RKO (cell line): ENCODE measurements around the gene RGS7.
"Not testable (repeated sequence)": the region's sequence is repeated elsewhere in the genome, so short reads cannot be mapped to it uniquely, and the experiment has no call there.

Experiments
- DNase-seq: peaks from one replicate; pipeline ENCODE4 v3.0.0-alpha.2; 2016; ENCODE audit warnings: low spot score

Gene RGS7

DNA sequence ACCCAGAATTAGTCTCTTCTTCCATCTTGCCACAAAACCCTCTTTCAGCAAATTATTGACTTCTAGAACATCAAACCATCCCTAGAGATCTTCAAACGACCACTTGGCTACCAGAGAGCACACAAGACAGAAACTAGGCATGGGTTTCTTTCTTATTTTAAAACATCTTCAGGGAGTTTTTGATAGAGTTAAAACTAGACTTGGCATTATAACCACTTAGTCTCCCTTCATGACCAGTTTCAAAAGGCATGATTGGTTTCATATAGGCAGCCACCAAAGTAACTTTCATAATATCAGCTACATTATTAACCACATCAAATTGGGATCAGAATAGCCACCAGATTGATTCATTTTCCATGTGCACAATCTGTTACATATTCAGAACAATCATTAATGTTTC, 376.7 kb downstream of the RGS7 start:
- DNase-seq, result no peak

DNA sequence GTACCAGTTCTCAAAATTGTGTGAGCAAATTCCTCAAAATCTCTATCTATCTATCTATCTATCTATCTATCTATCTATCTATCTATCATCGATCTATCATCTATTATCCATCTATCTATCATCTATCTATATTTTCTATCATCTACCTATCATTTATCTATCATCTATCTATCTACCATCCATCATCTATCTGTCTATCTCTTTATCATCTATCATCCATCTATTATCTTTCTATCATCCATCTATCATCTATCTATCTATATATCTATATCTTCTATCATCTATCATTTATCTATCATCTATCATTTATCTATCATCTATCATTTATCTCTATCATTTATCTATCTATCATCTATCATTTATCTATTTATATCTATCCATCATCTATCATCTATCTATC, 380.3 kb downstream of the RGS7 start:
- no peak for DNase-seq

- DNase-seq, result no peak
Observed at GRCh38 chr1:240973875-240974274, 383.1 kb downstream of the RGS7 start.

- DNase-seq, result not testable (repeated sequence)
Observed at GRCh38 chr1:240972059-240972458, 384.9 kb downstream of the RGS7 start.

- DNase-seq, result no peak
Observed at GRCh38 chr1:240970253-240970652, 386.8 kb downstream of the RGS7 start.

DNA sequence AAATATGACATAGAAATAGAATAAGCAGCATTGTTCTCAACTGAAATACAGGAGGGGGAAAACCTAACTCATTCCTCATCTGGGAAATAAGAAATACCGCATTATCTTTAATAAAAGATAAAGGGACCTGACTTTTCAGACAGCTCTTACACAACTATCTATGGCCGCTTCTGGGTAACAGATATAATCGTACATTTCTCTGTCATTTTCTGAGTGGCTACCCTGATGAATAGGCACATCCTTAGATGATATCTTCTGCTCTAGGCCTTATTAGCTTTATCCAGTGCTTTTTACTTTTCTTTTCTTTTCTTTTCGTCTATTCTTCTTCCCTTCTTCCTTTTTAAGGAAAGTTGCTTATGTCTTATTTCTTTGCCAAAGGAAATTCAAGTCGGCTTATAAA, 388.1 kb downstream of the RGS7 start:
- no peak for DNase-seq

DNA sequence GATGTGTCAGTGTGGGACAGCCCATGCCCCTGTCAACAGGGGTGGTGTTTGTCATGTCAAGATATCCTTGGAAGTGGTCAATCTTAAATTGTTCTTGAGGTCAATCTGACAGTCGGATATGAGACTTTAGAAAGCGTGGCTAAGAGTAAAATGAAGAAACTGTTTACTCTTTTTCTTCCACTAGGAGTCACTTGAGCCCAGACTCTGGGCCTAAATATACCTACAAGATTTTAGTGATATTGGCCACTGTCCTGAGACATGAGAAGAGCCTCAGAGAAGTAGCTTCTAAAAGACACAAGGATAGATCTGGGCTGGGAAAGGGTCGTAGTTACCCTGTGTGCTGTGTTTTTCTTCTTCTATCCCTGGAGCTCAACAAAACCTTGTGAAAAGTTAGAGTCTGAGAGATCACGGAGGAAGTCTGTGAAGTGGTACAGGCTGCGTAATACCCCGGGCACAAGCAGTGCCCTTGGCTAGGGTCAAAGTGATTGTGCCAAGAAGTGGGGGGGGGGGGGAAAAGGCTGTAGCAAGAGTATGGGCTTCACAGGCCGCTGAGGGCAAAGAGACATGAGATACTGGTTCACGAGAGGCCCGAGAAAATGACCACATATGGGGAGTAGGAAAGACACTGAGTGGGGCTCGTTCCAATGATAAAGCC, 389.8 kb downstream of the RGS7 start:
- peak; percentile 33 for DNase-seq

DNA sequence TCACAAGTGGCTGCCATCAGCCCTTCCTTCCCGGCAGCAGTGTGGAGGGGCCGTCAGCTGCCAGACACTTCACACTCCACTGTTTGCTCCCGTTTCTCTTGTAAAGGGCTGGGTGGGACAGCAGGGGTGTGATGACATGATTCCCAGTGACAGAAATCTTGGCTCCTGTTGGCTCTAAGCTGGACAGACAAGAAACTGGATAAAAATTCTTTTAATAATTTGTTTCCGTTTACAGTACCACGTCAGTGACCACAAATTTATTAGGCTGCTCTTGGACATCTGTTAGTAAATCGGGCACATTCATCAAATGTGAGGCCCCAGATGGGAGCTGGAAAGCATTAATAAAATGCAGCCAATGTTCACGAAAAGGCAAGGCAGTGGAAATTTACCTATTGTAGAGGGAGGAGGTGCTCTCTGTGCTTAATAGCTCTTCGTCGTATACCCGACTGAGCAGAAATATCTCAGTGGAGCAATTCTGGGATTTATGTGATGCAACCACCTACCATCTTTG, 391.4 kb downstream of the RGS7 start:
- DNase-seq, result no peak

DNA sequence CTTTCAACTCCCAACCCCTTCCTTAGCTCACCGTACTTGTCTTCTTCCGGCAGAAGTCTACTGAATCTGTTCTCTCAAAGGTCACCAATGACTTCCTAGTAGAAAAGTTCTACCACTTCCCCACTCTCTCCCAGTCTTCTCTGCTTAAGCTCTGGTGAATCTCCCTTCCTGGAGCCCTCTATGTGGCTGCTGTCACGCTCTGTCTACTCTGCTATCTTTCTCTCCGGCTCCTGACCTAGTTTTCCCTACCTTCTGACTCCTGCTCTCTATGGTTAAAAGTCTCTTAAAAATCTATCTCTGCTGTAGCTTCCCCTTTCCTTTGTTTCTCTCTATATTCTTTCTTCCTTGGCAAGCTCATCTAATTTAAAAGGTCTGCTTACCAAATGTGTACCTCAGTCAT, 394.9 kb downstream of the RGS7 start:
- DNase-seq, result no peak

GRCh38 chr1:240956424-240956823, 400.6 kb downstream of the RGS7 start:
- no peak for DNase-seq

- DNase-seq, result no peak
Observed at GRCh38 chr1:240956020-240956419, 401.0 kb downstream of the RGS7 start.

DNA sequence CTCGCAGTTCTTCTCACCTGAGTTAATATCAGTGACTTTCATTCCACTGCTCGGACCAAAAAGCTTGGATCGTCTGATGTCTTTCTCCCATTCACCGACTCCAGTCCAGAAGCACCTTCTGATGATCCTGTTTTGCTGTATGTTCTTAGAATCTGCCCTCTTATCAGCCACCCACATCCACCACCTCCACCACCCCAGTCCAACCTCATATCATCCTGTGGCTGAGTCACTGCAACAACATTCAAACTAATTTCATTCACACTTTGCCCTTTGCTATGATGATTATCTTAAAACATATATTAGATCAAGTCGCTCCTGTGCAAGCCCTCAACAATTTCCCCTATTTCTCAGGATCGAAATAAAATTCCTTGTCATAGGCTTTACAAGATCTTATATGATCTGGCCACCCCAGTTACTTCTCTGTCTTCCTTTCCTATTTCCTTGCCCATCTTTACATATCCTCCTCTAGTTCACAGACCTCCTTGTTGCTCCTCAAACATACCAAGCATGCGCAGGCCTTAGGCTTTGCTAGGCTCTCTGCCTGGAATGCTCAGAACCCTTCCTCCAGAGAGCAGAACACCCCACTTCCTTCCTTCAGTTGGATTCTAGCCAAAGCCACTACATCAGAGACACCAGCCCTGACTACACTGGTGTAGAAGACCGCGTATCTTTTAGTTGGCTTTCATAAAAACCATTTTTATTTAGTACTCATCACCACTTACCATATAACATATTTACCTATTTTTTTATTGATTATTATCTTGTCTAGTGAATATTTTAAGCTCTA, 409.4 kb downstream of the RGS7 start:
- DNase-seq, result no peak

- DNase-seq, result peak; percentile 48
Observed at GRCh38 chr1:240946926-240947325, 410.1 kb downstream of the RGS7 start.

DNA sequence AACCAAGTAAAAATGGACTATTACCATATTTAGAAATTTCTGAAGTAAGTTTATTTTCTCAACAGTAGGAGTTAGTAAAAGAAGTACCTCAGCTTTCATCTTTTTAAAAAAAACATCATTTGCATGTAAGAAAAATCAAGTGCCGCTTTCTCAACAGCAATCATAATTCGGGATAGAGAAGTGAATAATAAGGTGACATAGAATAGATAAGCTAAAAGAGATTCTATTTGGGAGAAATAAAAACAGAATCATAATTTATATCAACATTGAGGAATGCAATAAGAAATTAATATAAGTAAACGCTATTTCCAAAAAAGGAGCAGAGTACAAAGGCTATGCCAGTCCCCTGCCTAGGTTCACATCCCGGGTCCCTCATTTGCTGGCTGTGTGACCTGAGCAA, 414.1 kb downstream of the RGS7 start:
- no peak for DNase-seq

DNA sequence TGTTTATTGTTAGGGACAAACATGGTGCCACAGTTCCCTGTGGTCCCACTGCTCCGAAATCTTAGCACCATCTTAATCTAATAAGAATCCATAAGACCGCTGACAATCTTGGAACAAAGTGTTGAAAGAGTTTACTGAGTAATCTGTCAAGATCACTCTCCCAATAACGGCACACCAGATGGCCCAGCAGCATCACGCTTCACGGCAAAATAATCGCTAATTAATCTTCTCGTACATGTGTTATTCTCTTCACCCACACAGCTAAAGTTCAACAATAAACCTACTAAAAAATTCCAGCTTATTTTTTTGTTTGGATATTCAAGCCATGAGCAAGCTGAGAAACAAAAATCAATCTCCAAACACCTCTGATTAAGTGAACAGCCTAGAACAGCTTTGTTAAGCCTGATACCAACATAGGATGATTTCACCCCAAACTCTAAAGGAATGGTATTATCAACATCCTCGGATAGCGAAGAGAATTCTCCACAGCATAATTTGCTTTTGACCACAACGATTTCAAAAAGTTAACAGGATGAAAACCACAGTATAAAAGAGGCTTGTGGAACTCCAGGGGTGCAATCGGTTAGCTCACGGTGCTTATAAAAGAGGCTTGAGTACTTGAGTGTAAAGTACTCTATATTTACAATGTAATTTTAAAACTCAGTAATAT, 415.2 kb downstream of the RGS7 start:
- no peak for DNase-seq

DNA sequence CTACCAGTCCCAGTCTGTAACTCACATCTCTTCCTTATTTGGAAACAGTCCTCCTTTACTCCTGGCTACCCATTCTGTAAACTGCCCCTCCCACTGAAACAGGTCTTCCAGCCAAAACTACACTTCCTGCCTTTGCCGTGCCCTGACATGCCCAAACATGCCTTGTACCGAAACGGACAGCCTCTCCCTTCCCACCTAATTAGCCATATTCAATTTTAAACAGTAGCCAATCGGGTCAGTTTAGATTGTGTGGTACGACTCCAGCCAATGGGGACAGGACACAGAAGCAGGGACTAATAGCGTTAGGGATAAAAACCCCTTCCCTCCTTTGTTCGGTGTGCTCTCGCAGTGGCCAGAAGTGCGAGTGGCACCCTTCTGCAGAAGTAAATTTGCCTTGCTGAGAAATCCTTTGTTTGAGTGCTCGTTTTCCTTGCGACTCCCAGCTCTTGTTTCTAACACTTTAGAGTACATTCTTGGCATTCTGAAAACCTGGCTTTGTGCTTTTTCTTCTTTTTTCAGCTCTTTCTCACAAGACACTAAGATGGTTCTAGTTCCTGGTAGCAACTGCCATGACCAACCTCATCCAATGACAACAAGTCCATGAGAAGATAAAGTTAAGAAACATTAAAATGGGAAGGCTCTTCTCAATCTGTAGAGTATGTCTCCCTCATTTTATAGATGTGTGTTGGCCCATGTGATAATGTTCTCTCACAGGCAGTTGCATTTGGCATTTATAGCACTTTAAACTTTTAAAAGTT, 419.9 kb downstream of the RGS7 start:
- DNase-seq, result no peak

DNA sequence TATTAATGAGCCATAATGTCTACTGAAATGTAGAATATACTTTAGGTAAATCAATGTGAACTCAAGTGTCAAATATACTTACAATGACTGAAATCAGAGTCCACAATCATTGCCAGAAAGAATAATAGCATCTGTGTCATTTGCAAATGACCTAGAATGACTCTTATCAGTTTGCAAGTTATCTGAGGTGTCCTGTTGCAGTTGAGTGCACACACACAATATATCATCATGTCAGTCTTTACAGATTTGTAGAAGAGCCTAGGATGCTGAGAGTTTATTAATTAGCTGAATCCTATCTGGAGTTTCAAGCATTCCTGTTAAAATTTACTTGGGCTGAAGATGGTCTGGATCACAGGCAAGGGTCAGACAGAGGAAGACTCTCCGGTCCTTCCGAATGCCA, 421.1 kb downstream of the RGS7 start:
- DNase-seq, result no peak

GRCh38 chr1:240931031-240931430, 426.0 kb downstream of the RGS7 start:
- no peak for DNase-seq

DNA sequence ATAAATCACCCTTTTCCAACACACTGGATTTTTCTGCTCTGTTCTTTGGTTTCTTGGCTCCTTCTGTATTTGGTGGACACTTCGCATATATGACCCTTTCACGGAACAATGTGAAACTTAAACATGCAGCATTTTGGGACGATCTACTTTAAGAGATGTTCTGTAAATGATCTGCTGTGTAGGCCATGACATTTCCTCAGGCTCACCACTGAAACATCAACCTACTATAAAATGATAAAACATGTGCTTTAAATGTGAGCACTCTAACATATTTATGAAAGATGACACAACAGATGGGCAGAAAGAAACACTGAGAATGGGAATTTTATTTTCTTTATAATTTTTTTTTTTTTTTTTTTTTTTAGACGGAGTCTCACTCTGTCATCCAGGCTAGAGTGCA, 428.7 kb downstream of the RGS7 start:
- DNase-seq, result no peak

GRCh38 chr1:240927821-240928220, 429.2 kb downstream of the RGS7 start:
- no peak for DNase-seq

- DNase-seq, result no peak
Observed at GRCh38 chr1:240925273-240925672, 431.7 kb downstream of the RGS7 start.

DNA sequence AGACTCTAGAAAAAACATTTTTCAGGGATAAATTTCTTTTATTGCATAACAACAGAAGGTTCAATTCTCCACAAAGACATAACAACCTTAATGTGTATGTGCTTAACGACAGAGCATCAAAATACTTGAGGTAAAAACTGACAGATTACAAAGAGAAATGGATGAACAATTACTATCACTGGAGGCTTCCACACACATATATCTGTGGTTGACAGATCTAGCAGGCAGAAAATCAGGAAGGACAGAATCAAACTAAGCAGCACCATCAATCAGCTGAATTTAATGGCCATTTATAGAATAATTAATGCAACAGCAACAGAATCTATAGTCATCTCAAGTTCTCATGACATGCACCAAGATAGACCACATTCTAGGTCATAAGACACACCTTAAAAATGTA, 439.0 kb downstream of the RGS7 start:
- no peak for DNase-seq
